ENCODE data around the gene RIPOR2. TPM values are rescaled to one million over a fixed set of nuclear protein-coding genes. Genes with fewer than 3 reads are reported as not detected.
A peak's percentile ranks its signal among the peaks of the same experiment; 100 is the strongest.

The RIPOR2 gene
- total RNA-seq, 2 experiments from 2014 or later = 88.3 to 96.3 TPM

DNA sequence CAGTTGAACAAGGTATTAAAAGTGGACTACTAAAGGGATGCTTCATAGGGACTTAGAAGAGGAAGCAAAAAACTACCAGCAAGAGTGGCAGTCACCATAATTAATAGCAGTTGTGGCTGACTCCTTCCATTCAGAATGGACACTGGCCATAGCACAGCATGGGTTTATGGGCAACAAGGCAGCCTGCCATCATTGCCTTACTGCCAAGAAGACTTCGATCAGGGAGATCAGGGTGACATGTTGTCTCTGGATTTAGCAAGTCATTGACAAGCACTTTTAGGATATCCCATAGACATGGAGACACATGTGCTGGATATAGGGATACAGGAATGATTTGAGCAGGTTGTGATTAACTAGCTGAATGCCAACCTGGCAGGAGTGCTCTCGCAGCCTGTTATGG is 35.3 kb upstream of the RIPOR2 start:
- TF ChIP-seq, protein P1, sequence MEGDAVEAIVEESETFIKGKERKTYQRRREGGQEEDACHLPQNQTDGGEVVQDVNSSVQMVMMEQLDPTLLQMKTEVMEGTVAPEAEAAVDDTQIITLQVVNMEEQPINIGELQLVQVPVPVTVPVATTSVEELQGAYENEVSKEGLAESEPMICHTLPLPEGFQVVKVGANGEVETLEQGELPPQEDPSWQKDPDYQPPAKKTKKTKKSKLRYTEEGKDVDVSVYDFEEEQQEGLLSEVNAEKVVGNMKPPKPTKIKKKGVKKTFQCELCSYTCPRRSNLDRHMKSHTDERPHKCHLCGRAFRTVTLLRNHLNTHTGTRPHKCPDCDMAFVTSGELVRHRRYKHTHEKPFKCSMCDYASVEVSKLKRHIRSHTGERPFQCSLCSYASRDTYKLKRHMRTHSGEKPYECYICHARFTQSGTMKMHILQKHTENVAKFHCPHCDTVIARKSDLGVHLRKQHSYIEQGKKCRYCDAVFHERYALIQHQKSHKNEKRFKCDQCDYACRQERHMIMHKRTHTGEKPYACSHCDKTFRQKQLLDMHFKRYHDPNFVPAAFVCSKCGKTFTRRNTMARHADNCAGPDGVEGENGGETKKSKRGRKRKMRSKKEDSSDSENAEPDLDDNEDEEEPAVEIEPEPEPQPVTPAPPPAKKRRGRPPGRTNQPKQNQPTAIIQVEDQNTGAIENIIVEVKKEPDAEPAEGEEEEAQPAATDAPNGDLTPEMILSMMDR (IDR thresholded peaks at IDR 0.05) = no peak
- peaks cover 57% of the 10 kb centered on the region for H3K4me1 Mint-ChIP-seq (ENCODE audit: low read depth)

DNA sequence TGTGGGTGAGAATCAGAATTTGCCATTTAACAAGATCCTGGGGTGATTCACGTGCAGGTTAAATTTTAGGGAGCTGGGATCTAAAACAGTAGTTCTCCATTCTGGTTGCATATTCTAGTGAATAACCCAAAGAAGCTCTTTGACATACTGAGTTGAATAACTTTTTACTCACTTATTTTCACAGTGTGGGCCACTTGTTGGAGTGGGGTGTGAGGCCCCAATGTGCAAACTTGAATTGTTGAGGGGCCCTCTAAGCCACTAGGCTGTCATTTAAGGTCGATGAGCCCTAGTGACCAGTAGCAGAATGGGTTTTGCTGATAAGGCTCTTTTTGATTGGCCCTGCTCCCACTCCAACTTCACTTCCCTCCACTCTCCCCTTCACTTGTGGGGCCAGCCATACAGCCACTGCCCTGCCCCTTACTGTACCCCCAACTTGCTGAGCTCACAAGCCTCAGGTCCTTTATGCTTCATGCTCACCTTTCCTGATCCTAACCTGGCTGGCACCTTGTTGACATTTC is 33.6 kb upstream of the RIPOR2 start:
- no peak for ATAC-seq
- no peak for DNase-seq
- Mint-ChIP-seq H3K4me3 (no peak overlapping the region), H3K9me3 (peaks cover 3% of the 10 kb centered on the region), H3K36me3 (ENCODE audit: low read depth) (peaks cover under 1% of the 10 kb centered on the region), H3K27ac (peak overlapping the region; percentile 10), H3K4me1 (ENCODE audit: low read depth) (peaks cover 49% of the 10 kb centered on the region), H3K27me3 (no peaks in the 10 kb centered on the region)
- intact Hi-C loops (cut with micrococcal nuclease) = no loop called here
- TF ChIP-seq, protein P1 (IDR thresholded peaks at IDR 0.05) = no peak
- POLR2A ChIA-PET = interaction anchor here (1.0 to 4.2 kb wide), 2 partner anchors 8 to 13 kb away, joined by 3 to 16 read pairs; no protein-coding TSS in a partner anchor
- CTCF ChIA-PET = interaction anchor here (0.7 to 2.5 kb wide), 3 partner anchors 22 to 35 kb away, joined by 3 to 11 read pairs (median 4); no protein-coding TSS in a partner anchor

More for the DNA sequence above, 35.3 kb upstream of the RIPOR2 start:
- H3K36me3 Mint-ChIP-seq (ENCODE audit: low read depth) = no peaks in the 10 kb centered on the region
- H3K9me3 Mint-ChIP-seq = peaks cover 5% of the 10 kb centered on the region
- ATAC-seq (no peak), DNase-seq (no peak)
- intact Hi-C loops (cut with micrococcal nuclease) = loop anchor here (5.0 kb wide), 1 partner anchor 34 kb away; the partner anchor contains the start of gene RIPOR2
- ChIA-PET CTCF (interaction anchor here (1.1 to 4.2 kb wide), 4 partner anchors 10 to 38 kb away, joined by 3 to 28 read pairs (median 10); no protein-coding TSS in a partner anchor), POLR2A (interaction anchor here (1.0 to 4.2 kb wide), 2 partner anchors 9 to 19 kb away, joined by 5 to 16 read pairs; no protein-coding TSS in a partner anchor)
- H3K27me3 Mint-ChIP-seq = no peaks in the 10 kb centered on the region
- no peak overlapping the region for H3K4me3 Mint-ChIP-seq
- no peak overlapping the region for H3K27ac Mint-ChIP-seq

DNA sequence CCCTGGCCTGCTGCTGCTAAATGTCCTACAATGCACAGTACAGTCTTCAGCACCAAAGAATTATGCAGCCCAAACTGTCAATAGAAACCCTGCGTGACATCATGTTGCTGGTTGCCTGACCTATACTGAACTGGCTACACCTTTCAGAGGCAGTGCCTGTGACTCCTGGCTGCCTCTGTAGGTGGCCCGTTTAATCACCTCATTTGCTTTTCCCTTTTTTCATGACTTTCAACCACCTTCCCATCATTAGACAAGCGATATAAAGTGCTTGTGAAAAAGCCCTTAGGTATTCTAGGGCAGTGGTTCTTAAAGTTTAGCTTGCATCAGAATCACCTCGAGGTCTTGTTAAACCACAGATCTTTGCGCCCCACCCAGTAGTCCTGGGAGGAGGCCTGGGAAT is 33.0 kb upstream of the RIPOR2 start:
- H3K27me3 Mint-ChIP-seq = no peaks in the 10 kb centered on the region
- TF ChIP-seq, protein P1 (IDR thresholded peaks at IDR 0.05) = no peak
- intact Hi-C loops (cut with micrococcal nuclease) = no loop called here
- peak; percentile 37 for DNase-seq
- H3K4me1 Mint-ChIP-seq (ENCODE audit: low read depth) = peaks cover 49% of the 10 kb centered on the region
- H3K9me3 Mint-ChIP-seq = peaks cover 2% of the 10 kb centered on the region
- ATAC-seq = peak; percentile 73
- no peak overlapping the region for H3K4me3 Mint-ChIP-seq
- ChIA-PET POLR2A (interaction anchor here (1.0 to 4.2 kb wide), 3 partner anchors 7 to 33 kb away, joined by 3 to 16 read pairs (median 3); no protein-coding TSS in a partner anchor), CTCF (interaction anchor here (0.7 to 2.5 kb wide), 3 partner anchors 23 to 34 kb away, joined by 3 to 11 read pairs (median 4); no protein-coding TSS in a partner anchor)
- H3K27ac Mint-ChIP-seq = no peak overlapping the region
- H3K36me3 Mint-ChIP-seq (ENCODE audit: low read depth) = peaks cover 4% of the 10 kb centered on the region

DNA sequence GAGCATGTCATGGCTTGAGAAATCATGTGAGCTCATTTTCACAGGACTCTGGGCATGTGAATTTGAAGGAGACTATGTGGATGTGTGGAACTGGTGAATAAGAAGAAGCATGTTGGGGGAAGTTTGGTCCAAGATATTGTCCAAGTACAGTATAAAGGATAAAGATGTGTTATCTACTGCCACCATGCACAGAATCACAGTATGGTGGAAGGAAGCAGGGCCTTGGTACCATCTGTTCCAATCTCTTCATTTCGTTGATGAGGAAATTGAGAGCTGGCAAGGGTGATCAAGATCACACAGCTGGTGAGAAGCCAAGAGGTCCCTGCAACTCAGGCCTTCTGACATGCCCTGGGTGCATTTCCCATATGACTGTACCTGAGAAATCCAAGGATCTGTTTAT is 31.5 kb upstream of the RIPOR2 start:
- Mint-ChIP-seq H3K36me3 (ENCODE audit: low read depth) (peaks cover 4% of the 10 kb centered on the region), H3K4me1 (ENCODE audit: low read depth) (peaks cover 48% of the 10 kb centered on the region), H3K4me3 (no peak overlapping the region), H3K27me3 (no peaks in the 10 kb centered on the region), H3K27ac (no peak overlapping the region), H3K9me3 (no peaks in the 10 kb centered on the region)
- TF ChIP-seq, protein P1 (IDR thresholded peaks at IDR 0.05) = no peak
- CTCF ChIA-PET = interaction anchor here (1.0 to 3.5 kb wide), 7 partner anchors 18 to 111 kb away, joined by 3 to 27 read pairs (median 5); partner anchors contain the start of gene RIPOR2
- intact Hi-C loops (cut with micrococcal nuclease) = no loop called here
- POLR2A ChIA-PET = interaction anchor here (0.9 to 1.7 kb wide), 6 partner anchors 9 to 137 kb away, joined by 3 to 4 read pairs (median 4); no protein-coding TSS in a partner anchor
- ATAC-seq (no peak), DNase-seq (no peak)

DNA sequence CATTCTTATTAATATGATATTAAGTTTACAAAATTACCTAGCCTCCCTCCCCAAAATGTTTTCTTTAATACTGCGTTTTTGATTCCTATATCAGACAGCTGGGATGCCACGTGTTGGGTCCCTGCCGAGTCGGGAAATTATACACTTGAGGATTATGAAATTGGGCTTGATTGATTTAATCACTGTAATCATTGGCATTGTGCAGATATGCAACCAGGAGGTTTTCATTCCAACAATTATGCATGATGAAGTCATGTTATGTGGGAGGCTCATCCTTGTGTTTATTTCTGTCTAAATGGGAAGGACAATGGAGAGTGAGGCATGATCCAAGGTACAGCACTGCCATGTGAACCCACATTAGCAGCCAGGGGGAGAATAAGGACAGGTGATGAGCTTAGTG is 30.6 kb upstream of the RIPOR2 start:
- intact Hi-C loops (cut with micrococcal nuclease) = no loop called here
- ChIA-PET POLR2A (interaction anchor here (0.9 to 1.7 kb wide), 7 partner anchors 8 to 41 kb away, joined by 3 to 5 read pairs (median 4); no protein-coding TSS in a partner anchor), CTCF (interaction anchor here (1.0 to 3.5 kb wide), 9 partner anchors 13 to 110 kb away, joined by 3 to 27 read pairs (median 5); partner anchors contain the start of gene RIPOR2)
- no peaks in the 10 kb centered on the region for H3K27me3 Mint-ChIP-seq
- no peak overlapping the region for H3K27ac Mint-ChIP-seq
- no peak overlapping the region for H3K4me3 Mint-ChIP-seq
- DNase-seq (no peak), ATAC-seq (no peak)
- no peaks in the 10 kb centered on the region for H3K9me3 Mint-ChIP-seq
- H3K4me1 Mint-ChIP-seq (ENCODE audit: low read depth) = peaks cover 55% of the 10 kb centered on the region
- TF ChIP-seq, protein P1 (IDR thresholded peaks at IDR 0.05) = no peak
- H3K36me3 Mint-ChIP-seq (ENCODE audit: low read depth) = peaks cover 4% of the 10 kb centered on the region
